ENCODE measurements around the gene ADAMTS18.

GRCh38 chr16:77468831-77469230 lies 34.0 kb upstream of the ADAMTS18 start:
- TF ChIP-seq CTCF (IDR thresholded peaks at IDR 0.05; ENCODE audit: poor library complexity): no peak
- TF ChIP-seq EZH2 (IDR thresholded peaks at IDR 0.05; ENCODE audit: borderline replicate concordance): no peak

Measured in hepatocyte (in vitro differentiated cells).